Embryonic facial prominence (tissue), 1 donor: ENCODE results near the gene RNF157.
A peak's percentile ranks its signal among the peaks of the same experiment; 100 is the strongest.
"Not testable (repeated sequence)": the region's sequence is repeated elsewhere in the genome, so short reads cannot be mapped to it uniquely, and the experiment has no call there.

ENCODE experiments used
- DNase-seq: peaks from one replicate; pipeline ENCODE4 v3.0.0-alpha.2; 2016; ENCODE audit errors: extremely low spot score

RNF157 gene

GRCh38 chr17:76189741-76190140, 50.6 kb downstream of the RNF157 start:
- DNase-seq = no peak

DNA sequence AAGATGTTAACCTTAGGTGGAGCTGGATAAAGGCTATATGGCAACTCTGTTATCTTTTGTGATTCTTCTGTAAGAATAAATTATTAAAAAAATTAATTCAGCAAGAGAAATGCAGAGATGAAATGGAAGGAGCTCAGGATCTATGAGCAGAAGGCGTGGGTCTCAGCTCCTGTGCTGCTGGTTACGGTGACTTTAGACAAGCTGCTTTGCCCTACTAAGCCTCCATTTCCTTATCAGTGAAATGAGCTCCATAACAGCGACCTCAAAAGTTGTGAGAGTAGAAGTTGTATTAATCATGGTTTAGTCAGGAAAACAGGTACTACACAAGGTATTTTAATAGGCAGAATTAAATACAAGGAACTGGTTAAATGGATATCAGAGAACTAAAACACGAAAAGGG, 51.0 kb downstream of the RNF157 start:
- DNase-seq = no peak

DNA sequence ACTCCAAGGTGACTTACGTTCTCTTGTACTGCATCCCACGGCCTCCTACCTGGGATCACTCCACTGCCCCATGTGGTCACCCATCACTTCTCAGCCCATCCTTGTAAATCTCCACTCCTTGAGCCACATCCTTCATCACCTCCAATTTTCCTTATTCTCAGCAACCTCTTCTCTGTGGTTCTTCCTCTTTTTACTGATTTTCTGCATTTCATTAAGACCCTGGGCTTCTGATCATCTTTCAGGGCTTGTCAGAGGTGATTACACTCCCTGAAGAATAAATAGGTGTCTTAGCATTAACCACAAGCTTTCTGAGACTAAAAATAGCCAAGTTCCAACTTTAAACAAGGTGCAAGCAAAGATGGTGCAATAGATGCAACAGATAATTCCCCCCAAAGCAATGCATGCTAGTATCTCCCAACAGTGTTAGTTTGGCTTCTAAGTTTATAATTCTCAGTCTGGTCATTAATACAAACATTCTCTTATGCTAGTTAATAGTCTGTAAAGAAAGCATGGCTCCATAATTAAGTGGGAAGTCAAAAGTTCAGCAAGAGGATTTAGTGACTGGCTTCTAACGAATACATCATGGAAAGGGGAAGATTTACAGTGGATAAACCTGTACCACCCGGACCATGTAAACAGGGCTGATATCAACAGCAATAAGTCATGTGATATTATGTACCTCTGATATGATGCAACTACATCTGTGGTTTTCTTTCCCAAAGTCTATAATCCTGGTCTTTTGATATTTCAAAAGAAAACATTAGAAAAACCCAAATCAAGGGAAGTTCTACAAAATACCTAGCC, 51.9 kb downstream of the RNF157 start:
- no peak for DNase-seq

DNA sequence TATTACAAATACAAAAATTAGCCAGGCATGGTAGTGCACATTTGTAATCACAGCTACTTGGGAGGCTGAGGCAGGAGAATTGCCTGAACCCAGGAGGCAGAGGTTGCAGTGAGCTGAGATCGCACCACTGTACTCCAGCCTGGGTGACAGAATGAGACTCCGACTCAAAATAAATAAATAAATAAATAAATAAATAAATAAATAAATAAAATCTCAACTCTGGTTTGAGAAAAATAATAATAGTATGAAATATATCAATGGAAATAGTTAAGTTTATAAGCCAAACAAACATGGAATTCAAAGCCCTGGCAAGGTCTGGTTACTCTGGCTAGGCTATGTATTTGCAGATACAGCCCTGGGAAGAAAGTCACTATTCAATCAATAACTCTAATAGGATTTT, 53.5 kb downstream of the RNF157 start:
- DNase-seq = not testable (repeated sequence)

DNA sequence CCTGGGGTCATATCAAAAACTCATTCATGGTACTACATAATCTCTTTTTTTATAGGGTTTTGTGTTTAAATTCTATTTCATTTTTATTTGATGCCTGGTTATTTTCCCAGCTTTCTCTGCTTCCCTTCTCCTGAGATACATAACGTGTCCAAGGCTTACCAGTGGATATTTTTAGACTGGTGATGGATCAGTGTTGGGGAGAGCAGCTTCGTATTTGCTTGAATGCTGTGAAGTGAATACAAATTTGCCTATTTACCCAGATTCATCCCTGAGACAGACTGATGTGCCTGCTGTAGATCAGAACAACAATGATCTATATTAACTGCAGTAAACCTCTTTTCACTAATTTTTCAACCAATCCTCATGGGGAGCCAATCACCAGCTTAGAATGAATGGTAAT, 56.0 kb downstream of the RNF157 start:
- no peak for DNase-seq

- DNase-seq = peak; percentile 64
Measured at GRCh38 chr17:76182016-76182764, 58.1 kb downstream of the RNF157 start.

- DNase-seq = no peak
Measured at GRCh38 chr17:76179496-76180467, 60.5 kb downstream of the RNF157 start.

GRCh38 chr17:76178124-76178523, 62.2 kb downstream of the RNF157 start:
- no peak for DNase-seq

- no peak for DNase-seq
Measured at GRCh38 chr17:76176701-76177574, 63.4 kb downstream of the RNF157 start.

GRCh38 chr17:76174037-76174436, 66.3 kb downstream of the RNF157 start:
- DNase-seq = no peak

DNA sequence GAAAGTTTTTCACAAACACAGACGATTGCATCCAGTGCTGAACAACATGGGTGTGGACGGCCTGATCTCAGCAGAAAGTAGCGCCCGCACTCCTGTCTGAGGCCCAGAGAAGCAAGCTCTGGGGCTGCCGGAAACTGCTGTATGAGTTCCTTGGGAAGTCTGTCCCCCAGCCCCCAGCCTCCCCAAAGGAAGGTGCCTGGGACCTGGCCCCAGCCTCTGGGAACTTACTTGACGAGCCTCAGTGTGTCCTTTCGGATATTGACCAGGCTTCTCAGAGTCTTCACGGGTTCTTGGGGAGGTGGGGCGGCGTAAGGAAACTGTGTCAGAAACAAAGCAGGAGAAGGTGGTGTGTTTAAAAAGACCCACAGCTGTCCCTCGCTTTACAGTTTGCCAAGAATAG, 66.8 kb downstream of the RNF157 start:
- no peak for DNase-seq

DNA sequence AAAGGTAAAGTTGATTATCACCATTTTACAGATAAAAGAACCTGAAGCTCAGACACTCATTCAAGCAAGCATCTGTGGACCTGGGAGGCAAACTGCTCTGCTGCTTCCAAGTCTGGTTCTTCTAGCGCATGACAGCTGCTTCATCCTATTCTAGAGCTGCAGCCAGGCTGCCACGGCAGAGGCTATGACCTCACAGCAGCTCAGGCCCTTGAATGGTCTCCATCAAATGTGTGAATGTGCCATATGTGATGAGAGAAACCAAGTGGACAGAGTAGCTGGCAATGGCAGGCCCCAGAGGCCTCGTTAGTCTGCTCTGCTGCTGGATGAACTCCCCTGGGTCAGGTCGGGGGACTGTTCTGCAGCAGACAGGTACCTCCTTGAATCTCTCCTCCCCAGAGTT, 68.6 kb downstream of the RNF157 start:
- DNase-seq = no peak

- DNase-seq = no peak
Measured at GRCh38 chr17:76170114-76170513, 70.2 kb downstream of the RNF157 start.

DNA sequence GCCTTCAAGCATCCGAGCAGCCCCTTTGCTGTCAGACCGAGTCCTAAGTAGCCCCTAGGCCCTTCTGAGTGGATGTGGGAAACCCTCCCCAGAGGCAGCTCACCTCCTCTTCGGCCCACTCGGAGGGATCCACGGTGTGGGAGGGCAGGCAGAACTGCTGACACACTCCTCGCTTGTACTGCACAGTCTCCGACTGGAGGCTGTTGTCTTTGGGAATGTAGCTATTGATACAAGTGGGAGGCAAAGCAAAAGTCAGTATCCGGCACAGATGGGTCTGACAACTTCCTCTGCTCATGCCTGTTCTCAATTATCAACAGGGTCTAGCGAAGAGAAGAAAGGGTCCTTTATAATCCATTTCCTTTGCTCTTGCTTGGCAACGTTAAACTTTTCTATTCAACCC, 73.4 kb downstream of the RNF157 start:
- no peak for DNase-seq

- no peak for DNase-seq
Measured at GRCh38 chr17:76166168-76166567, 74.1 kb downstream of the RNF157 start.

DNA sequence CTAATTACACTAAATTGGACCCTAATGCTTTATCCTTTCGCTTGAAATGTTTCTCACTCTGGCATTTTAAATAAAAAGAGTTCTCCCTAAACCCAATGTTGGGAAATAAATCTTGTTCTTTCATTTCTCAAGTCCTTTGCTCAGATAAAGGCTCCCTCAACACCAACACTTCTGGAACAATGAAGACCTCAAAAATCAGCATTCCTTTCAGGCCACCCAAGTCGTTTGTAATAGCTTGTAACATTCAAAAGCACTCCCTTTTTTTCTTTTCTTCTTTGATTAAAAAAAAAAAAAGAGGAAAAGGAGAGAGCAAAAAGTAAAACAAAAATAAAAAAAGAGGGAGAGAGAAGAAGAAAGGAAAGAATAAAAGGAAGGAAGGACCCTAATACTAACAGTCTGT, 76.0 kb downstream of the RNF157 start:
- no peak for DNase-seq

- no peak for DNase-seq
Measured at GRCh38 chr17:76163919-76164318, 76.4 kb downstream of the RNF157 start.

- DNase-seq = no peak
Measured at GRCh38 chr17:76161619-76162266, 78.5 kb downstream of the RNF157 start.

DNA sequence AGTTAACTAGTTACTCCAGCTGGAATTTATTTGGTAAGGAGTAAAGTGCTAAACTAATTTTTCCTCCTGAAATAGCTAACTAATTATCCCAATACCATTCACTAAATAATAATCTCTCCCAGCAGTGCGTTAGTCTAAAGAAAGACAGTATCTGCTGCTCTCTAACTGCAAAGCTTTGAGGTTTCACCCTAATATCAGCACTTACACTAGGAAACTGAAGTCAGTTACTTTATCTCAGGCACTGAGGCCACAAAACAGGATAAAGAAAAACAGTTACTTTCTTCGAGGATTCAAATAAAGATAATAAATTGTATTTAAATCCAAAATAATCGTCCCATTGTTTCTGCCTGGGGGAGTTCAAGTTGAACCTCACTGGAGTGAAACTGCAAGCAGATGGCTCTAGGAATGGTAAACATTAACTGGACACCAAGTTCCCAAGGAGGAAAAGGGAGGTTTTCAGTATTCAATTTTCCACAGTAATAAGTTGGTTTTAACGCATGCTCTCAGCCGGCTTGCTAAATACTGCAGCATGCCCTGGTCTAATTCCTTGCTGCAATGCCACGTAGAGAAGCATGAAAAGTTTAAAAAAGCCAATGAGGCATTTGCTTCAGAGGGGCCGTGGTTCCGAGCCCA, 79.3 kb downstream of the RNF157 start:
- no peak for DNase-seq

DNA sequence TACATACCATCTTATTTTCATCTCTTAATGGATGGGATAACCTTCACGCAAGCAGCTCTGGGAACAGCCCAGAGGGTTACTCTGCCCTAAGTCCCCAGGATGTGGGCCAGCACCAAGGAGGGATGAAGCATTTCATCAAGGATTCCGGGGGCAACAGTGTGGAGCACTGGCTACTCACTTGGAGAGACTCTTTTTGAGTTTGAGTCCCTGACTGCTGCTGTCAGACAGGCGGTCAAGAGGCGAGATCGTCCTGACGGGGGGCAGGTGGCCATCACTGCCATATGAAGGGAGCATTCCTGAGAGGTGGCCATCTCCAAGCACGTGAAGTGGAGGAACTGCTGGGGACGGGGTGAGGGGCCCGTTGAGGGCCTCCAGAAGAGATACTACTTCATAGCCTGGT, 81.1 kb downstream of the RNF157 start:
- DNase-seq = no peak
